GM11168 (cell line): ENCODE results near the gene L2HGDH.
"Not testable (repeated sequence)": the region's sequence is repeated elsewhere in the genome, so short reads cannot be mapped to it uniquely, and the experiment has no call there.

Source experiments
- in situ Hi-C: fragments of 300-500 bp; cut with MboI; formaldehyde crosslinking; loops from one replicate; pipeline ENCODE4 v1.12.0; 2022; ENCODE audit warnings: low sequenced_read_pairs; ENCODE audit not compliant: unreplicated experiment

L2HGDH gene

GRCh38 chr14:50340963-50341362, 28.9 kb upstream of the L2HGDH start:
- in situ Hi-C loops, result no loop called here

DNA sequence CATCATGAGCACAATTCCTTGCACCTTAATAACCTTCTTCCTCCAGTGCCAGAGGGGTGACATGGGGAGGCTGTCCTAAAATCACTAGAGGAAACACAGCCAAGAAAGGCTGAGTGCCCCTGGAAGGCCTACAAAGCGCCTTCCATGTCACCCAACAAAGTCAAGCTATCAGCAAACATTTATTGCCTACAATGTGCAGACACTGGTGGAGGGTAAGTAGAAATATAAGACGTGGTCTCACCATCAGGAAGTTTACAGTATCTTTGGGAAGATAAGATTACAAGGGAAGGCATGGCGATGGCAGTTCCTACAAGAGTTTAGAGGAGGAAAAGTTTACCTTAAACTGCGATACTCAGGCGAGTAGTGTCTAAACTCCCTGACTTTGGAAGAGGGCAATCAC, 28.0 kb upstream of the L2HGDH start:
- in situ Hi-C loops, result no loop called here

GRCh38 chr14:50339178-50339804, 27.3 kb upstream of the L2HGDH start:
- in situ Hi-C loops, result no loop called here

DNA sequence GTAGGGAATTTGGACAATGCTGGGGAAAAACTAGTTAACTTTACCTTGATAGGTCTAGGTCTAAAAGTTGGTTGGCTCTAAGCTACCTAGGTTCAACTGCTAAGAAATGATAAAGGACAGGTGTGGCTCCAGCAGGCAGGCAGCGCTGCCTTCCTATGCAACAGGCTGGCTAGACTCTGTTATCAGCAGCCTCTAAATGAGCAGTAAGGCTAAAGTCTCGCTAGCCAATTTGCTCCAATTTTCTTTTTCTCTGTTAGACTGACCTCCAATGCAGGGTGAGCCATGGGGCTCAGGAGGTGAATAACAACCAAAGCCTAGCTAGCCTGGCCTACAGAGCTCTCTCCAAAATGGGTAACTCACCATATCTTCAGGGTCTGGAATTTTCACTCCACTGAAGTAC, 26.6 kb upstream of the L2HGDH start:
- in situ Hi-C loops, result no loop called here

- in situ Hi-C loops, result no loop called here
Observed at GRCh38 chr14:50335989-50336824, 24.2 kb upstream of the L2HGDH start.

- in situ Hi-C loops, result no loop called here
Observed at GRCh38 chr14:50335389-50335788, 23.4 kb upstream of the L2HGDH start.

GRCh38 chr14:50334211-50334610, 22.2 kb upstream of the L2HGDH start:
- in situ Hi-C loops, result no loop called here

GRCh38 chr14:50333014-50333509, 21.0 kb upstream of the L2HGDH start:
- in situ Hi-C loops, result no loop called here

DNA sequence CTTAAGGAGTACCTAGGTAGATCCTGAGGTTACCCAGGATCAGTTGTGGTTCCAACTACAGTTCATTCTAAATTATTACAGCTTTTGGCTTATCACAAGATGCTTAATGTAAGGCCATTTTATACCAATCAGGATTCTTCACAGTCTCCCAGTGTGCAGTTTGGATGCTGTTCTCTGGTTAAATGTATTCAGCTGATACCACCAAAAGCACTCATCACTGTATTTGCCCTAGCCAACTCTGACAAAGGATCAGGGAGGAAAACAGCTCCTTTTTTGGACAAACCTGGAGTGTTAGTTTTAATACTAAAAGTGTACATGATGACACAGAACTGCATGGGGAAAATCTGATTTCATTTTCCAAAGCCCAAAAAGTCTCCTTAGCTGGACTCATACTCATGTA, 19.6 kb upstream of the L2HGDH start:
- in situ Hi-C loops, result no loop called here

DNA sequence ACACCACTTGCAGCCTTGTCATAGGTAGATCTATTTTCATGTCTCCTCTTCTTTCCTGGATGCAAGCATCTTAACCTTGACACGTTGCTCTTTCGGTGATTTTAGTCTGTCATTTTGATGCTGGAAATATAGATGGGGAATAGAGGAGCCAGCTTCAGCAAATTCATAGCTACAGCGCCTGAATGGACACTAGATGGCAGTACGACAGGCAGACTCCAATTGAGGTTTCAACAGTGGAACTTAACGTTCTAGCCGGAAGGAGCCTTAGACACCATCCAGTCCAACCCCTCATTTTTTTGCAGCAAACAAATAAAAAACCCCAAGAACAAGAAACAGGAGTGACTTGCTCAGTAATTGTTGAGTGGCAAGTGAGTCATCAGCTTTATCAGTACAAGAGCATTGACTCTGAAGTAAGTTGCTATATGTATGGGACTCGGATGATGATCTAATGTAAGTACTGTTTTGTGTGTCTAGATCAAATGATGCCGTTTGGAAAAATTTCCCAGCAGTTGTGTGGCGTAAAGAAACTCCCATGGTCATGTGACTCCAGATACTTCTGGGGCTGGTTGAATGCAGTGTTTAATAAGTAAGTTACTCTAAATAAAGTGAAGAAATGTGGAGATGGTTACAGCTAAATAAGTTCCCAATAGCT, 9.1 kb upstream of the L2HGDH start:
- in situ Hi-C loops, result loop anchor here (10.0 kb wide), 1 partner anchor 204 kb away; no protein-coding TSS in a partner anchor

DNA sequence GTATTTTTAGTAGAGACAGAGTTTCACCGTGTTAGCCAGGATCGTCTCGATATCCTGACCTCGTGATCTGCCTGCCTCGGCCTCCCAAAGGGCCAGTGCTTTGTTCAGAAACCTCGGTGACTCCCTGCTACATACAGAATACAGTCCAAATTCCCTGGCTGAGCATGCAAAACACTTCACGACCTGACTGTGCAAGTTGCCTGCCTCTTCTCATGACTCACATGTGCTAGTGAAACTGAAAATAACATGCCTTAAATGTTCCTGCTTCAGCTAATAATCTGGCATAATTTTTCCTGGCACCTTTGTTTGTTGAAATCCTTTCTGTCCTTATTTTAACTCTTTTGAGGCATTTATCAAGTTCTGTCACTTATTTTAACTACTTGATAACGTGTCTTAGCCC, 8.3 kb upstream of the L2HGDH start:
- in situ Hi-C loops, result loop anchor here (10.0 kb wide), 1 partner anchor 205 kb away; no protein-coding TSS in a partner anchor

DNA sequence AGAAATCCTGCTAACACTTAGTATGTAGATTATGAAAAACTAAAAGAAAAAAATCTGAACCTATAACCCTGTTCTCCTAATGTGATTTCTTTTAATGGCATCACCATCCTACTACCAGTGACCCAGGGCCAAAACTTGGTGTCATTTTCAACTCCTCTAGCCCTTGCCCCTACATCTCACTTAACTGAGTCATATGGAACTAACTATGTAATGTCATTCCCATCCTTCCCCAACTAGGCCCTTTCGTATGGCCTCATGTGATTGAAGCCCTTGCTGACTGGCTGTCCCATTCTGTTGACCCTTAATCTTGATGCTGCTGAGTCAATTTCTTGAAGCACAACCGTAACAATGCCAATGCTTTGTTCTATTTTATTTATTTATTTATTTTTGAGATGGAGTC, 7.7 kb upstream of the L2HGDH start:
- in situ Hi-C loops, result loop anchor here (10.0 kb wide), 1 partner anchor 205 kb away; no protein-coding TSS in a partner anchor

GRCh38 chr14:50319293-50319692, 7.3 kb upstream of the L2HGDH start:
- in situ Hi-C loops, result no loop called here

DNA sequence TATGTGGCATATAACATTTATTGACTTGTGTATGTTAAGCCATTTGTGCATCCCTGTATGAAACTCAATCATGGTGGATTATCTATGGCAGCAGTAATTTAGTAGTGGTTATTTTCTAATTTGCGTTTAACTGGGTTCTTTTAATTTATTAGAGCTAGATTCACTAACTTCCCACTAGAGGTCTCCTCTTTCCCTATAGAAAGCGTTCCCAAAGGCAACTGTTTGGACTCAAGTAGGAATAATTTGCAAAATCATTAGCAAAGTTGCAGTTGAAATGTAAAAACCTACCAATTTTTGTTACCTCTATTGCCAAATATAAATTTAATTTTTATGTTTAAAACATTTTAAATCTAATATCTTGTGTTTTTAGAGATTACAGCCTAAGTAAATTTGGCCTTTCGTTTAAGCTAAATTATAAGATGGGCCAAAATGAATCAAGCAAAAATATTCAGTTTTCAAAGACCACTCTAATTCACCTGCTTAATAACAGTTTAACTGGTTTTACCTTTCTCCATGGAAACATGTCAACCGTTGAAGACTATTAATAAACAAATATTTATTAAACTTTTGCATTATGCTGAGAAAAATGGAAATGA, 6.1 kb upstream of the L2HGDH start:
- in situ Hi-C loops, result no loop called here

DNA sequence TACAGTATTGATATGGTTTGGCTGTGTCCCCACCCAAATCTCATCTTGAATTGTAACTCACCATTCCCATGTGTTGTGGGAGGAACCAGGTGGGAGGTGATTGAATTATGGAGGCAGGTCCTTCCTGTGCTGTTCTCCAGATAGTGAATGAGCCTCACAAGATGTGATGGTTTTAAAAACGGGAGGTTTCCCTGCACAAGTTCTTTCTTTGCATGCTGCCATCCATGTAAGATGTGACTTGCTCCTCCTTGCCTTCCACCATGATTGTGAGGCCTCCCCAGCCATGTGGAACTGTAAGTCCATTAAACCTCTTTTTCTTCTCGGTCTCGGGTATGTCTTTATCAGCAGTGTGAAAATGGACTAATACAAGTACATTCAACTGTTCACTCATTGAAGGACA, 2.1 kb upstream of the L2HGDH start:
- in situ Hi-C loops, result not testable (repeated sequence)

DNA sequence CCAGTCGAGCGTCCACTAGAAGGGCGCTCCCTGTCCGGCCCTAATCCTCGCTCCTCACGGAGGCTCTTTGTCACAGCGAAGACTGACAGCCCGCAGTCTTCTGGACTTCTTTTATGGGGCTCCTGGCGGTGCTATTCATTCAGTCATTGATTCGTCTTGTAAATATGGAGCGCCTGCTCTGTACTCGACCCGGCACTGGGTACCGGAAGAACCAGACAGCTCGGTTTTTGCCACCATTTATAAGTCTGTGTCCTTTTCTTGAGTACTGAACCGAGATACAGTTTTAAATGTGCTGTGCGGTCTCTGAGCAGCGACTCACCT, 665 bp upstream of the L2HGDH start:
- in situ Hi-C loops, result no loop called here

- in situ Hi-C loops, result no loop called here
Observed at GRCh38 chr14:50311337-50311971, 575 bp downstream of the L2HGDH start.

- in situ Hi-C loops, result no loop called here
Observed at GRCh38 chr14:50310445-50310844, 1.6 kb downstream of the L2HGDH start.

DNA sequence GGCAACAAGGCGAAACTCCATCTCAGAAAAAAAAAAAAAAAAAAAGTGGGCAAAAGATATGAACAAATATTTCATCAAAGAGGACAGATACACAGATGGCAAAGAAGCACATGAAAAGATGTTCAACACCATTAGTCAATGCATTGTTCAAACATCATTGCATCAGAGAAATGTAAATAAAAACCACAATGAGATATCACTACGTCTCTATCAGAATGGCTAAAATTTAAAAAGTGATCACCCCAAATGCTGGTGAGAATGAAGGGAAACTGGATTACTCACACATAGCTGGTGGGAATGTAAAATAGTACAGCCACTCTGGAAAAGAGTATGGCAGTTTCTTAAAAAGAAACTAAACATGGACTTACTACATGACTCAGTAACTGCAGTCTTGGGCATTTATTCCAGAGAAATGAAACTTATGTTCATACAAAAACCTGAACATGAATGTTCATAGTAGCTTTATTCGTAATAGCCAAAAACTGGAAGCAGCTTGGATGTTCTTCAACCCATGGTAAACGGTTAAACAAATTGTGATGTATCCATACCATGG, 3.6 kb downstream of the L2HGDH start:
- in situ Hi-C loops, result no loop called here
